HG03520 (cell line): ENCODE measurements around the gene DPP9.
"Not testable (repeated sequence)": the region's sequence is repeated elsewhere in the genome, so short reads cannot be mapped to it uniquely, and the experiment has no call there.

Source experiments
- ATAC-seq: cut with Tn5 transposase; IDR thresholded peaks from one replicate; pipeline ENCODE4 v1.9.1; 2021; ENCODE audit warnings: mild to moderate bottlenecking, moderate library complexity; ENCODE audit not compliant: unreplicated experiment

Gene DPP9

GRCh38 chr19:4723595-4724514, at the start of gene DPP9:
Gene DPP9 (minus strand): TSS chr19:4723842. CDS start chr19:4719906, 3,936 bp downstream.
- ATAC-seq, result peak; percentile 94

- ATAC-seq, result no peak
Measured at GRCh38 chr19:4773047-4773640, 49.5 kb upstream of the DPP9 start.

- no peak for ATAC-seq
Measured at GRCh38 chr19:4772566-4772965, 48.9 kb upstream of the DPP9 start.

- no peak for ATAC-seq
Measured at GRCh38 chr19:4768934-4769777, 45.5 kb upstream of the DPP9 start.

- ATAC-seq, result no peak
Measured at GRCh38 chr19:4764393-4764660, 40.7 kb upstream of the DPP9 start.

- no peak for ATAC-seq
Measured at GRCh38 chr19:4763021-4763420, 39.4 kb upstream of the DPP9 start.

GRCh38 chr19:4760285-4760650, 36.6 kb upstream of the DPP9 start:
- ATAC-seq, result no peak

GRCh38 chr19:4759388-4760284, 36.0 kb upstream of the DPP9 start:
- ATAC-seq, result no peak

GRCh38 chr19:4758659-4759058, 35.0 kb upstream of the DPP9 start:
- no peak for ATAC-seq

GRCh38 chr19:4758082-4758481, 34.4 kb upstream of the DPP9 start:
- ATAC-seq, result no peak

GRCh38 chr19:4755459-4755858, 31.8 kb upstream of the DPP9 start:
- no peak for ATAC-seq

GRCh38 chr19:4754248-4754647, 30.6 kb upstream of the DPP9 start:
- no peak for ATAC-seq

GRCh38 chr19:4749870-4750590, 26.4 kb upstream of the DPP9 start:
- ATAC-seq, result no peak

- ATAC-seq, result no peak
Measured at GRCh38 chr19:4748589-4748988, 24.9 kb upstream of the DPP9 start.

GRCh38 chr19:4748185-4748584, 24.5 kb upstream of the DPP9 start:
- ATAC-seq, result no peak

GRCh38 chr19:4745986-4746385, 22.3 kb upstream of the DPP9 start:
- ATAC-seq, result no peak

GRCh38 chr19:4745175-4745574, 21.5 kb upstream of the DPP9 start:
- not testable (repeated sequence) for ATAC-seq

GRCh38 chr19:4744451-4745174, 21.0 kb upstream of the DPP9 start:
- no peak for ATAC-seq
